DND-41 (cell line): Measurements from ENCODE around the gene CLASRP.

ENCODE experiments used
- ATAC-seq: fragments of 200-7000 bp; cut with Tn5 transposase; 3 replicates; pipeline ENCODE4 v1.9.1; 2021; ENCODE audit warnings: low read depth; ENCODE audit not compliant: insufficient read depth
- DNase-seq: peaks from one replicate; pipeline ENCODE4 v3.0.0-alpha.2; 2020
- H2AFZ ChIP-seq: 2 replicates; pipeline ENCODE4 v1.6.0; 2012; ENCODE audit warnings: low read depth, low read length
- H3K27ac ChIP-seq: 2 replicates; pipeline ENCODE4 v1.5.1; 2012; ENCODE audit warnings: low read length, inconsistent platforms
- H3K27me3 ChIP-seq: fragments of 200-600 bp; sonication (generic); 2 replicates; pipeline ENCODE4 v1.6.0; 2012; ENCODE audit warnings: low read length, mild to moderate bottlenecking, inconsistent platforms; ENCODE audit not compliant: insufficient read depth, poor library complexity
- H3K36me3 ChIP-seq: 2 replicates; pipeline ENCODE4 v1.5.1; 2012; ENCODE audit warnings: low read length, inconsistent platforms; ENCODE audit not compliant: insufficient read depth
- H3K4me1 ChIP-seq: 2 replicates; pipeline ENCODE4 v1.5.1; 2012; ENCODE audit warnings: mild to moderate bottlenecking, low read length; ENCODE audit not compliant: insufficient read depth
- H3K4me2 ChIP-seq: 2 replicates; pipeline ENCODE4 v1.6.0; 2012; ENCODE audit warnings: mild to moderate bottlenecking, moderate library complexity, low read length, inconsistent platforms; ENCODE audit not compliant: insufficient read depth
- H3K4me3 ChIP-seq, 2 experiments: fragments of 200-600 bp in 1 of 2; shearing (Covaris generic) in 1 of 2; 2 replicates each; pipeline ENCODE4 v1.5.1; 2012 to 2016; ENCODE audit warnings: inconsistent platforms in 2 of 2, low read length in 2 of 2, mild to moderate bottlenecking in 2 of 2, low read depth in 1 of 2, moderate library complexity in 1 of 2
- H3K79me2 ChIP-seq: 2 replicates; pipeline ENCODE4 v1.6.0; 2012; ENCODE audit warnings: low read length, inconsistent platforms; ENCODE audit not compliant: insufficient read depth
- H3K9ac ChIP-seq: 2 replicates; pipeline ENCODE4 v1.6.0; 2012; ENCODE audit warnings: low read depth, mild to moderate bottlenecking, inconsistent platforms, low read length, moderate library complexity
- H3K9me3 ChIP-seq: 2 replicates; pipeline ENCODE4 v1.5.1; 2012; ENCODE audit warnings: low read length, moderate library complexity, mild to moderate bottlenecking, inconsistent platforms; ENCODE audit not compliant: insufficient read depth, severe bottlenecking
- H4K20me1 ChIP-seq: 2 replicates; pipeline ENCODE4 v1.6.0; 2012; ENCODE audit warnings: low read length; ENCODE audit not compliant: insufficient read depth
- EZH2 ChIP-seq: IDR thresholded peaks from 3 replicates; pipeline ENCODE4 v1.6.1; 2012; ENCODE audit warnings: borderline replicate concordance, low read depth, mild to moderate bottlenecking, moderate library complexity, low read length, inconsistent platforms; ENCODE audit not compliant: severe bottlenecking
- TF ChIP-seq, protein P1 (sequence below): IDR thresholded peaks from 2 replicates; pipeline ENCODE4 v1.5.1; 2012; ENCODE audit warnings: borderline replicate concordance, low read length, moderate library complexity, mild to moderate bottlenecking; ENCODE audit not compliant: poor library complexity, severe bottlenecking; ENCODE audit errors: extremely low read depth

Gene CLASRP

DNA sequence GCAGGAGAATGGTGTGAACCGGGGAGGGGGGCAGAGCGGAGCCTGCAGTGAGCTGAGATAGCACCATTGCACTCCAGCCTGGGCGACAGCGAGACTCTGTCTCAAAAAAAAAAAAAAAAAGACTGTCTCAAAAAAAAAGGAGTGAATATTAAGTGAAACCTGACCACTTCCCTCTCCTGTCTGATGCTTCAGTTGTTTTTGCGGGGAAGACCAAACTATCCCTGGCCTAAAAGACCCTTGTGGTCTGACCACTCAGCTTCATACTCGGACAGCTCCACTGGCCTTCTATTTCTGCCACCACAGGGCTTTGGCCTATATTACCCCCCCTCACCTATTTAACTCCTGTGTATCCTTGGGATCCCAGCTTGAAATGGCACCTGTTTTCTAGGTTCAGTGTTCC is 2.3 kb downstream of the CLASRP start:
- peaks cover 59% of the 10 kb centered on the region for H4K20me1 ChIP-seq
- H3K4me3 ChIP-seq = peak overlapping the region in 1 of 2 experiments; percentile 29; a peak in 1 of 4 replicates
- DNase-seq = no peak

DNA sequence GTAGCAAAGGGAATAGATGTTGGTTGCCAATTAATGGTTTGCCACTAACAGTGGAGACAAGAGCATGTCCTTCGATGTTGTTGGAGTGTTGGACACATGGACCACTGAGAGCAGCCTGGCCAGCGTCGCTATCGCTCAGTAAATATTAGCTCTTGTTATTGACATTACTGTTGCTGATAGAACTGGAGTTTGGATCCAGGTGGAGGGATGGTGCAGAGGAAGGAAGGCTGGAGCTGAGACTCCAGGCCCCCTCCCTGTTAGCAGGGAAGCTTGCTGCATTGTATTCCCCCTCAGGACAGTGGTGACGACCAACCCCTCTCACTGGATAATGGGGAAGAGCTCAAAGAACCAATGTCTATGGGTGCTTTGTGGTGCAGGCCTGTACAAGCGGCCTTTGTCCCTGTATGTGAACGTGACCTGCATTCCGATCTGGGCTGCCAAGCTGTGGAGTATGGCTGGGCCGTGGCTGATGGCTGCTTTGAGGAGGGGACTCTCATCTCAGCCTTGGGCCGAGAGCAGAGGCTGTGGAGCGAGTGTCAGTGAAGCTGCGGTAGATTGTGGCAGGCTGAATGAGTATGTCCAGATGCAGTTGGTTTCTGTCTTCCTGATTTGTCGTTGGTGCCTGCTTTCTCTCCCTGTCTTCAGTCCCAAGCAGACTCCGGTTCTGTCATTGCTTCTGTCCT is 7.0 kb downstream of the CLASRP start:
- H3K4me2 ChIP-seq = no peak overlapping the region
- no peaks in the 10 kb centered on the region for H3K27me3 ChIP-seq
- H2AFZ ChIP-seq = no peak overlapping the region
- no peak for TF ChIP-seq EZH2
- TF ChIP-seq, protein P1, sequence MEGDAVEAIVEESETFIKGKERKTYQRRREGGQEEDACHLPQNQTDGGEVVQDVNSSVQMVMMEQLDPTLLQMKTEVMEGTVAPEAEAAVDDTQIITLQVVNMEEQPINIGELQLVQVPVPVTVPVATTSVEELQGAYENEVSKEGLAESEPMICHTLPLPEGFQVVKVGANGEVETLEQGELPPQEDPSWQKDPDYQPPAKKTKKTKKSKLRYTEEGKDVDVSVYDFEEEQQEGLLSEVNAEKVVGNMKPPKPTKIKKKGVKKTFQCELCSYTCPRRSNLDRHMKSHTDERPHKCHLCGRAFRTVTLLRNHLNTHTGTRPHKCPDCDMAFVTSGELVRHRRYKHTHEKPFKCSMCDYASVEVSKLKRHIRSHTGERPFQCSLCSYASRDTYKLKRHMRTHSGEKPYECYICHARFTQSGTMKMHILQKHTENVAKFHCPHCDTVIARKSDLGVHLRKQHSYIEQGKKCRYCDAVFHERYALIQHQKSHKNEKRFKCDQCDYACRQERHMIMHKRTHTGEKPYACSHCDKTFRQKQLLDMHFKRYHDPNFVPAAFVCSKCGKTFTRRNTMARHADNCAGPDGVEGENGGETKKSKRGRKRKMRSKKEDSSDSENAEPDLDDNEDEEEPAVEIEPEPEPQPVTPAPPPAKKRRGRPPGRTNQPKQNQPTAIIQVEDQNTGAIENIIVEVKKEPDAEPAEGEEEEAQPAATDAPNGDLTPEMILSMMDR = no peak
- no peaks in the 10 kb centered on the region for H3K9me3 ChIP-seq
- H3K9ac ChIP-seq = no peak overlapping the region
- ATAC-seq (no peak), DNase-seq (no peak)
- H3K27ac ChIP-seq = no peak overlapping the region
- peaks cover 79% of the 10 kb centered on the region for H4K20me1 ChIP-seq
- H3K4me3 ChIP-seq = no peak overlapping the region
- H3K36me3 ChIP-seq = peaks cover 71% of the 10 kb centered on the region
- peaks cover 96% of the 10 kb centered on the region for H3K79me2 ChIP-seq
- peaks cover 16% of the 10 kb centered on the region for H3K4me1 ChIP-seq

More for the DNA sequence above, 2.3 kb downstream of the CLASRP start:
- H3K9ac ChIP-seq = no peak overlapping the region
- no peaks in the 10 kb centered on the region for H3K27me3 ChIP-seq
- H3K4me1 ChIP-seq = peaks cover 38% of the 10 kb centered on the region
- no peak for ATAC-seq
- H3K4me2 ChIP-seq = peak overlapping the region; percentile 40; the same call in 1 of the 2 replicates
- peaks cover 66% of the 10 kb centered on the region for H3K36me3 ChIP-seq
- H3K79me2 ChIP-seq = peaks cover 70% of the 10 kb centered on the region
- no peak overlapping the region for H2AFZ ChIP-seq
- TF ChIP-seq, protein P1 = no peak
- no peak for TF ChIP-seq EZH2
- no peak overlapping the region for H3K27ac ChIP-seq
- H3K9me3 ChIP-seq = no peaks in the 10 kb centered on the region

DNA sequence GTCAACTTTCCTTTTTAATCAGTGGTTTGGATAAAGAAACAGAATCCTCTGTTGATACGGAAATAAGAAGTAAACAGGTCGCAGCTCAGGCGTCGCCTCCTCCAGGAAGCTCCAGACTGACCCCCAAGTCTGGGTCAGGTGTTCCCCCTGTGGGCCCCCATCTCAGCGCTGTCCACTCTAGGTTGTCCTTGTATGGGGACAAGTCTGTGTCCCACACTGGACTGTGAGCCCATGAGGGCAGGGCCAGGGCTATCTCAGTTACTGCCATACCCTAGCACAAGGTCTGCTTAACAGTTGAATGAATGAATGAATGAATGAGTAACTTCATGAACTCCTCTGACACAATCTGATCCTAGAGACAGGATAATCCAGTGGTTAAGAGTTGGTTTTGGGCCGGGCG is 7.5 kb downstream of the CLASRP start:
- no peak overlapping the region for H3K4me2 ChIP-seq
- H3K79me2 ChIP-seq = peaks cover 96% of the 10 kb centered on the region
- H3K4me3 ChIP-seq = no peak overlapping the region
- H3K4me1 ChIP-seq = peaks cover 11% of the 10 kb centered on the region
- no peak overlapping the region for H2AFZ ChIP-seq
- H4K20me1 ChIP-seq = peaks cover 80% of the 10 kb centered on the region
- H3K9me3 ChIP-seq = no peaks in the 10 kb centered on the region
- ATAC-seq (no peak), DNase-seq (no peak)
- H3K27me3 ChIP-seq = no peaks in the 10 kb centered on the region
- no peak overlapping the region for H3K27ac ChIP-seq
- H3K36me3 ChIP-seq = peaks cover 69% of the 10 kb centered on the region
- no peak overlapping the region for H3K9ac ChIP-seq
- TF ChIP-seq, protein P1 = no peak
- no peak for TF ChIP-seq EZH2
